ENCODE results near the gene VCAN.

- TF ChIP-seq, protein P1, sequence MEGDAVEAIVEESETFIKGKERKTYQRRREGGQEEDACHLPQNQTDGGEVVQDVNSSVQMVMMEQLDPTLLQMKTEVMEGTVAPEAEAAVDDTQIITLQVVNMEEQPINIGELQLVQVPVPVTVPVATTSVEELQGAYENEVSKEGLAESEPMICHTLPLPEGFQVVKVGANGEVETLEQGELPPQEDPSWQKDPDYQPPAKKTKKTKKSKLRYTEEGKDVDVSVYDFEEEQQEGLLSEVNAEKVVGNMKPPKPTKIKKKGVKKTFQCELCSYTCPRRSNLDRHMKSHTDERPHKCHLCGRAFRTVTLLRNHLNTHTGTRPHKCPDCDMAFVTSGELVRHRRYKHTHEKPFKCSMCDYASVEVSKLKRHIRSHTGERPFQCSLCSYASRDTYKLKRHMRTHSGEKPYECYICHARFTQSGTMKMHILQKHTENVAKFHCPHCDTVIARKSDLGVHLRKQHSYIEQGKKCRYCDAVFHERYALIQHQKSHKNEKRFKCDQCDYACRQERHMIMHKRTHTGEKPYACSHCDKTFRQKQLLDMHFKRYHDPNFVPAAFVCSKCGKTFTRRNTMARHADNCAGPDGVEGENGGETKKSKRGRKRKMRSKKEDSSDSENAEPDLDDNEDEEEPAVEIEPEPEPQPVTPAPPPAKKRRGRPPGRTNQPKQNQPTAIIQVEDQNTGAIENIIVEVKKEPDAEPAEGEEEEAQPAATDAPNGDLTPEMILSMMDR (conservative IDR thresholded peaks at IDR 0.05; ENCODE audit: low read depth, low read length), result no peak
- TF ChIP-seq CEBPB (IDR thresholded peaks at IDR 0.05; ENCODE audit: low read depth, low read length), result no peak
- TF ChIP-seq SMC3 (IDR thresholded peaks at IDR 0.05; ENCODE audit: low read depth, low read length), result no peak
- TF ChIP-seq RCOR1 (IDR thresholded peaks at IDR 0.05; ENCODE audit: insufficient replicate concordance, low read length), result no peak
- no peak for TF ChIP-seq POLR2A (IDR thresholded peaks at IDR 0.05; ENCODE audit: low read depth, low read length)
- TF ChIP-seq FOS (IDR thresholded peaks at IDR 0.05; ENCODE audit: low read depth, low read length), result 0 out of 2 replicates have a peak, but pooled peaks have one; percentile 31
- TF ChIP-seq MXI1 (IDR thresholded peaks at IDR 0.05; ENCODE audit: borderline replicate concordance, low read depth, low read length), result no peak
- no peak for TF ChIP-seq NFE2L2 (IDR thresholded peaks at IDR 0.05; ENCODE audit: low read depth, low read length)
- TF ChIP-seq RAD21 (IDR thresholded peaks at IDR 0.05; ENCODE audit: low read length), result no peak
- TF ChIP-seq MAZ (IDR thresholded peaks at IDR 0.05; ENCODE audit: borderline replicate concordance, low read depth, low read length), result no peak
These were observed 17.3 kb downstream of the VCAN start for GRCh38 chr5:83488821-83489220.

Measured in IMR-90 (cell line).